GM12875 (cell line): ENCODE data around the gene POLR3A.

Source experiments
- H3K4me3 ChIP-seq: one replicate; pipeline ENCODE4 v1.5.1; 2011; ENCODE audit warnings: low read depth, low read length, control low read depth
- TF ChIP-seq, protein P1 (sequence below): IDR thresholded peaks from 2 replicates; pipeline ENCODE4 v1.5.1; 2011; ENCODE audit warnings: low read depth, mild to moderate bottlenecking, control low read depth, inconsistent platforms, low read length, moderate library complexity, borderline replicate concordance; ENCODE audit not compliant: insufficient read depth

The POLR3A gene

DNA sequence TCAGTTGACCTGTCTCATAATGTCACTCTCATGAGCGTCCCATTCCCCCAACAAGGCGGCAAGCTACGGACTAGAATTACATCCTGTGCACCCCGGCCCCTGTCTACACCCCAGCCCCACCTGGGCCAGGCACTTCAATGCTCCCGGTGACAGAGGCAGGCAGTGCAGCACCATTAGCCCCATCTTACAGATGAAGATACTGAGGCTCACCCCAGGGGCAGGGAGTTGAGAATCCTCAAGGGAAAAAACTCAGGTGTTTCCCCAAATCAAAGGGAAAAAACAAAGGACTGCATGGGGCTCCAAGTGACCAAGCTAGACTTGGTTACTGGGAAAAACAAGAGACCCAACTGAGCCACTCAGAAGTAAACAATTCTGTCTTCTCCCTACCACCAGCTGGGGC is 107.3 kb downstream of the POLR3A start:
- H3K4me3 ChIP-seq, result no peak overlapping the region
- TF ChIP-seq, protein P1, sequence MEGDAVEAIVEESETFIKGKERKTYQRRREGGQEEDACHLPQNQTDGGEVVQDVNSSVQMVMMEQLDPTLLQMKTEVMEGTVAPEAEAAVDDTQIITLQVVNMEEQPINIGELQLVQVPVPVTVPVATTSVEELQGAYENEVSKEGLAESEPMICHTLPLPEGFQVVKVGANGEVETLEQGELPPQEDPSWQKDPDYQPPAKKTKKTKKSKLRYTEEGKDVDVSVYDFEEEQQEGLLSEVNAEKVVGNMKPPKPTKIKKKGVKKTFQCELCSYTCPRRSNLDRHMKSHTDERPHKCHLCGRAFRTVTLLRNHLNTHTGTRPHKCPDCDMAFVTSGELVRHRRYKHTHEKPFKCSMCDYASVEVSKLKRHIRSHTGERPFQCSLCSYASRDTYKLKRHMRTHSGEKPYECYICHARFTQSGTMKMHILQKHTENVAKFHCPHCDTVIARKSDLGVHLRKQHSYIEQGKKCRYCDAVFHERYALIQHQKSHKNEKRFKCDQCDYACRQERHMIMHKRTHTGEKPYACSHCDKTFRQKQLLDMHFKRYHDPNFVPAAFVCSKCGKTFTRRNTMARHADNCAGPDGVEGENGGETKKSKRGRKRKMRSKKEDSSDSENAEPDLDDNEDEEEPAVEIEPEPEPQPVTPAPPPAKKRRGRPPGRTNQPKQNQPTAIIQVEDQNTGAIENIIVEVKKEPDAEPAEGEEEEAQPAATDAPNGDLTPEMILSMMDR, result no peak

DNA sequence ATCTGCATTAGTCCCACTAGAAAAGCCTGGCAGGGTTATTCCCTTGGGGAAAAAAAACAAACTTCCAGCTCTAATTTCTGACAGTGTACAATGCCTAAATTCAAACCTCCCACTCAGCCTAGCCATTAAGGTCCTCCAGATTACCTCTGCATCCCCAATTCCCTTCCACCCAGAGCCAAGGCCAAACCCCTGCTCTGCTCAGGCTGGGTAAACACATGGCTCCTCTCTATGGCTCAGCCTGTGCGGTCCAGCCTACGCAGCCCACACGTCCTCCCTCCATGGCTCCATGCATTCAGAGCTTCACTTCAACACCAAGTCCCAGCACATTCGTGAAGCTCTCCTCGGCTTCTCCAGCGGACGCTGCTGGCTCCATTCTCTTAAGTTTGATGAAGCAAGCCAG is 107.9 kb downstream of the POLR3A start:
- TF ChIP-seq, protein P1, result no peak
- no peak overlapping the region for H3K4me3 ChIP-seq

DNA sequence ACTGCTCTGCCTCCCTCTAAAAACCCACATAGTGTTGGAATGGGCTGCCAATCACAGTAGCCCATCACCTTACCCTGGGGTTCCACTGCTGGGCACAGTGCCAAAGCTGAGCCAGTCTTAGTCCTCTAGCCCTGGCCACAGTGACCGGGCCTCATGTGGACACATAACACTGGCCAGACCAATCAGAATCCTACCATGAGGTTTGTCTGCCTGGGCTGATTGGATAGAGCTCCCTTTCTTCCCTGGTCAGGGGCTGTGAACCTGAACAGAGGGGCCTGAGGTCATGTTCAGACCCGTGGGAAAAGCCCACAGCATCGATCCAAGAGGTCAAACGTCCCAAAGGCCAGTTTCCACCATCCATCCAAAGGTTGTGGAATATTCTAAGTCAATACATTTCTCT is 108.8 kb downstream of the POLR3A start:
- TF ChIP-seq, protein P1, result no peak
- no peak overlapping the region for H3K4me3 ChIP-seq

DNA sequence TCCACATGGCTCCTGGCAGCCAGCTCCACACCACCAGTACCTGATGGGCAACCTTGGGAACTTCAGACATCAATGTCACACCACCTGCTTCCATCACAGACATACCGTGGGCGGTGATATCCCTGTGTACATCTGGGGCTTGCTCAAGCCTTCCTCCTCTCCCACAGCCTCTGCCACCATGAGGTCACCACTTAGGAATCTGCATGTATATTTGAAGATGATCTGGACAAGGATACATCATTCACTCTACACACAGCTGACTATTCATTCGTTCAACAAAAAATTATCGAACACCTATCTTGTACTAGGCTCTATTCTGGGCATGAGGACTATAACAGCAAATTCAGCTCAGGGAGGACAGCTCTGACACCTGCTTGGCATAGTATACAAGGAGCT is 109.6 kb downstream of the POLR3A start:
- H3K4me3 ChIP-seq, result no peak overlapping the region
- TF ChIP-seq, protein P1, result no peak
